GM10266 (cell line): ENCODE data around the gene PSMD1.

Source experiments
- DNase-seq: peaks from one replicate; pipeline ENCODE4 v3.0.0; 2012; ENCODE audit errors: extremely low spot score
- CTCF ChIP-seq: IDR thresholded peaks from 2 replicates; pipeline ENCODE4 v1.5.1; 2012; ENCODE audit warnings: mild to moderate bottlenecking, low read depth; ENCODE audit not compliant: control insufficient read depth, insufficient read depth; ENCODE audit errors: missing control alignments

PSMD1 gene

GRCh38 chr2:231036131-231036530 is 20.5 kb upstream of the PSMD1 start:
- TF ChIP-seq CTCF: no peak
- no peak for DNase-seq

- DNase-seq: no peak
- no peak for TF ChIP-seq CTCF
Observed at GRCh38 chr2:231036578-231037106, 20.0 kb upstream of the PSMD1 start.

- TF ChIP-seq CTCF: no peak
- DNase-seq: peak; percentile 69
Observed at GRCh38 chr2:231037202-231037730, 19.4 kb upstream of the PSMD1 start, which contains the start of gene C2orf72. Gene C2orf72, plus strand, starts transcription at chr2:231037523. Its CDS starts 43 bp downstream, at chr2:231037566.

- peak; percentile 36 for TF ChIP-seq CTCF
- peak; percentile 70 for DNase-seq
Observed at GRCh38 chr2:231037731-231038482, 18.8 kb upstream of the PSMD1 start.

- TF ChIP-seq CTCF: no peak
- DNase-seq: no peak
Observed at GRCh38 chr2:231038483-231039293, 18.0 kb upstream of the PSMD1 start.

GRCh38 chr2:231039294-231039664 is 17.4 kb upstream of the PSMD1 start:
- no peak for TF ChIP-seq CTCF
- no peak for DNase-seq

- no peak for TF ChIP-seq CTCF
- no peak for DNase-seq
Observed at GRCh38 chr2:231039821-231040364, 16.8 kb upstream of the PSMD1 start.
